ENCODE results near the gene LRRK1. TPM values are rescaled to one million over a fixed set of nuclear protein-coding genes. Genes with fewer than 3 reads are reported as not detected.

Gene LRRK1
- polyA plus RNA-seq, 2 of the 4 experiments (the other 2 are of a cell fraction), result 12.2 to 17.7 TPM

GRCh38 chr15:100981086-100981485 is 61.9 kb downstream of the LRRK1 start (continued):
- no peak for TF ChIP-seq USF2 (IDR thresholded peaks at IDR 0.05)
- no peak for TF ChIP-seq EP300 (IDR thresholded peaks at IDR 0.05)
- TF ChIP-seq ZC3H11A (IDR thresholded peaks at IDR 0.05), result no peak
- no peak for TF ChIP-seq GATA3 (IDR thresholded peaks at IDR 0.05; ENCODE audit: borderline replicate concordance)

GRCh38 chr15:100983221-100983620 is 64.1 kb downstream of the LRRK1 start:
- Histone ChIP-seq H3K4me1 (peaks cover 23% of the 10 kb centered on the region), H3K27ac (no peak overlapping the region), H3K4me2 (no peak overlapping the region), H3K4me3 (no peak overlapping the region), H3K9me3 (0 out of 3 replicates have a peak, but pooled peaks cover 3% of the 10 kb centered on the region)
- FAIRE-seq (no peak), DNase-seq (ENCODE audit: low read depth in 1 of 2, low spot score in 1 of 2) (no peak), ATAC-seq (no peak)
- ChIA-PET CTCF (interaction anchor here (1.3 to 8.3 kb wide), 6 partner anchors 15 to 65 kb away, joined by 3 to 76 read pairs (median 8); partner anchors contain the start of gene LRRK1), POLR2A (no interaction called here)
- WGBS (ENCODE audit: missing lambda C conversion rate), result 97% methylated on average over 7 of the region's 7 CpGs
- TF ChIP-seq EHF (CRISPR knock-in tag; IDR thresholded peaks at IDR 0.05) (no peak), CBX8 (IDR thresholded peaks at IDR 0.05) (no peak), HMGXB4 (CRISPR knock-in tag; IDR thresholded peaks at IDR 0.05; ENCODE audit: borderline replicate concordance) (no peak), SREBF2 (IDR thresholded peaks at IDR 0.05) (no peak), TFCP2L1 (CRISPR knock-in tag; IDR thresholded peaks at IDR 0.05) (no peak), CTCF (IDR thresholded peaks at IDR 0.05) (no peak), CHD4 (IDR thresholded peaks at IDR 0.05; ENCODE audit: borderline replicate concordance) (no peak), CBX2 (IDR thresholded peaks at IDR 0.05; ENCODE audit: borderline replicate concordance, low read depth) (no peak), ZFP36 (IDR thresholded peaks at IDR 0.05; ENCODE audit: borderline replicate concordance, partially characterized antibody) (no peak), ESRRA (IDR thresholded peaks at IDR 0.05; ENCODE audit: borderline replicate concordance, low read length) (no peak), ZC3H11A (IDR thresholded peaks at IDR 0.05) (no peak), RFX5 (IDR thresholded peaks at IDR 0.05) (no peak), REST (IDR thresholded peaks at IDR 0.05) (no peak), CEBPB (IDR thresholded peaks at IDR 0.05) (no peak), PHF8 (IDR thresholded peaks at IDR 0.05; ENCODE audit: borderline replicate concordance, low read depth) (no peak), NPAS2 (CRISPR knock-in tag; IDR thresholded peaks at IDR 0.05; ENCODE audit: borderline replicate concordance) (no peak)

All from A549 (cell line).